ENCODE results near the gene BTK.
A peak's percentile ranks its signal among the peaks of the same experiment; 100 is the strongest.

GRCh38 chrX:101415180-101416145, 29.5 kb upstream of the BTK start:
- TF ChIP-seq CTCF (IDR thresholded peaks at IDR 0.05) (peak; percentile 68), ZFX (IDR thresholded peaks at IDR 0.05; ENCODE audit: borderline replicate concordance) (no peak)
